Measurements from ENCODE around the gene TRNP1.
A peak's percentile ranks its signal among the peaks of the same experiment; 100 is the strongest.
"Not testable (repeated sequence)": the region's sequence is repeated elsewhere in the genome, so short reads cannot be mapped to it uniquely, and the experiment has no call there.

The TRNP1 gene

GRCh38 chr1:26986658-26987057 is 6.8 kb upstream of the TRNP1 start:
- no peaks in the 10 kb centered on the region for H3K9me3 ChIP-seq (ENCODE audit: control insufficient read depth, insufficient read depth, low read length)
- H3K4me1 ChIP-seq (ENCODE audit: insufficient read depth, low read length): peaks cover 11% of the 10 kb centered on the region
- H3K9ac ChIP-seq (ENCODE audit: low read depth, low read length): no peak overlapping the region
- H3K36me3 ChIP-seq (ENCODE audit: insufficient read depth, low read length): no peaks in the 10 kb centered on the region

- not testable (repeated sequence) for H3K9me3 ChIP-seq (ENCODE audit: control insufficient read depth, insufficient read depth, low read length); H3K36me3 ChIP-seq (ENCODE audit: insufficient read depth, low read length); H3K9ac ChIP-seq (ENCODE audit: low read depth, low read length)
- peaks cover 15% of the 10 kb centered on the region for H3K4me1 ChIP-seq (ENCODE audit: insufficient read depth, low read length)
Observed at GRCh38 chr1:26989403-26990109, 3.9 kb upstream of the TRNP1 start.

GRCh38 chr1:26991310-26992116 is 2.0 kb upstream of the TRNP1 start:
- peaks cover 24% of the 10 kb centered on the region for H3K4me1 ChIP-seq (ENCODE audit: insufficient read depth, low read length)
- no peaks in the 10 kb centered on the region for H3K36me3 ChIP-seq (ENCODE audit: insufficient read depth, low read length)
- H3K9me3 ChIP-seq (ENCODE audit: control insufficient read depth, insufficient read depth, low read length): no peaks in the 10 kb centered on the region
- no peak overlapping the region; the same call in 1 of the 2 replicates for H3K9ac ChIP-seq (ENCODE audit: low read depth, low read length)

GRCh38 chr1:26994020-26994786 is 711 bp downstream of the TRNP1 start:
- H3K36me3 ChIP-seq (ENCODE audit: insufficient read depth, low read length): no peaks in the 10 kb centered on the region
- peak overlapping the region; percentile 73 for H3K9ac ChIP-seq (ENCODE audit: low read depth, low read length)
- H3K4me1 ChIP-seq (ENCODE audit: insufficient read depth, low read length): peaks cover 36% of the 10 kb centered on the region
- no peaks in the 10 kb centered on the region for H3K9me3 ChIP-seq (ENCODE audit: control insufficient read depth, insufficient read depth, low read length)

DNA sequence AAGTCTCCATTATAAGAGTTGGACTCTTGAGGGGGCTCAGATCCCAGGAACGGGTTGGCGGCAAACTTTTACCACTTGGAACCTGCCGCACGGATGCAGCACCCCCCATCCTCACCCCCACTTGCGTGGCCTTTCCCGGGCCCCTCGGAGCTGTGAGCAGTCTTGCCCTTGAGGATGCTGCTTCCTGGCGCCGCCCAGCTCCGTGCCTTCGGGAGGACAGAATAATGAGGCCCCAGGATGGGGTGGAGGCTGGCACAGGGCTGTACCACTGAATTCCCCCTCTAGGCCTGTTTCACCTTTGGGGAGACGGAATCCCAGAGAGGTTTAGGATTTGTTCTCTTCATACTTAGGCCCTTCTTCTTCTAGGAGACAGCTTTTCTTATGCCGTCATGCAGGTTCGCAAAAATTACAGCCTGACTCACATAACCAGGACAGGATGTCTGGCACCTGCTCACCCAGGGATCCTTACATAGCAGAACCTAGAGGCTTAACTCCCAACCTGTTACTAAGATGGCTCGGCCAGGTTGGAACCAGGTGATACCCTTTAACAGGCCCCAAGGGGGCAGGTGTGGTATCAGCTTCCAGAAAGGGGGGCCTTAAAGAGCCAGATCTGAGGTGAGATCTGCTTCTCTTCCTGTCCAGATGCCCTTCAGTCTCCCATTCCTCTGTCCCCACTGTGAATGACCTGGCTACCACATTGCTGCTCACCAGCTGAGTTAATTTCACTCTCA is 1.5 kb downstream of the TRNP1 start:
- H3K4me1 ChIP-seq (ENCODE audit: insufficient read depth, low read length): peaks cover 40% of the 10 kb centered on the region
- no peaks in the 10 kb centered on the region for H3K36me3 ChIP-seq (ENCODE audit: insufficient read depth, low read length)
- no peaks in the 10 kb centered on the region for H3K9me3 ChIP-seq (ENCODE audit: control insufficient read depth, insufficient read depth, low read length)
- H3K9ac ChIP-seq (ENCODE audit: low read depth, low read length): peak overlapping the region; percentile 73

GRCh38 chr1:26996024-26996423 is 2.5 kb downstream of the TRNP1 start:
- H3K9me3 ChIP-seq (ENCODE audit: control insufficient read depth, insufficient read depth, low read length): no peaks in the 10 kb centered on the region
- H3K4me1 ChIP-seq (ENCODE audit: insufficient read depth, low read length): peaks cover 45% of the 10 kb centered on the region

DNA sequence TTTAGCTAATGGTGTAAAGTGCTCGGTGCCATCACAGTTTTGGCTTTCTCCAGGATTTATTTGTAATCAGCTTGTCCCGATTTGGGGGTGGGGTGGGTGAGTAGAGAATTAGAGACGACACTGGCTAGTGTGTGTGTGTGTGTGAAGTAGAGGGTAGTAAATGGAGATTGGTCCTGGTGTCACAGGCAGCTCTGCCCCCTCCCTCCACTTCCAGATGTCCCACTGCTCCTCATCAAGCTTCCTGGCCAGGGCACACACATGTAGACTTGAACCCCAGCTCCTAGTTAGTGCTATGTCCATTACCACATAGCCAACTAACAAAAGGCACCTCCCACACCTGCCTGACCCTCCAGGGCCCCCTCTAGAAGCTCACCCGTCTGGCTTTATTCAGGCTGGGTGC is 3.2 kb downstream of the TRNP1 start:
- peak overlapping the region; percentile 73; the same call in 1 of the 2 replicates for H3K9ac ChIP-seq (ENCODE audit: low read depth, low read length)
- H3K9me3 ChIP-seq (ENCODE audit: control insufficient read depth, insufficient read depth, low read length): no peaks in the 10 kb centered on the region
- peaks cover 45% of the 10 kb centered on the region for H3K4me1 ChIP-seq (ENCODE audit: insufficient read depth, low read length)
- no peaks in the 10 kb centered on the region for H3K36me3 ChIP-seq (ENCODE audit: insufficient read depth, low read length)

More at GRCh38 chr1:26996024-26996423, 2.5 kb downstream of the TRNP1 start:
- Histone ChIP-seq H3K9ac (ENCODE audit: low read depth, low read length) (peak overlapping the region; percentile 73; the same call in 1 of the 2 replicates), H3K36me3 (ENCODE audit: insufficient read depth, low read length) (no peaks in the 10 kb centered on the region)

DNA sequence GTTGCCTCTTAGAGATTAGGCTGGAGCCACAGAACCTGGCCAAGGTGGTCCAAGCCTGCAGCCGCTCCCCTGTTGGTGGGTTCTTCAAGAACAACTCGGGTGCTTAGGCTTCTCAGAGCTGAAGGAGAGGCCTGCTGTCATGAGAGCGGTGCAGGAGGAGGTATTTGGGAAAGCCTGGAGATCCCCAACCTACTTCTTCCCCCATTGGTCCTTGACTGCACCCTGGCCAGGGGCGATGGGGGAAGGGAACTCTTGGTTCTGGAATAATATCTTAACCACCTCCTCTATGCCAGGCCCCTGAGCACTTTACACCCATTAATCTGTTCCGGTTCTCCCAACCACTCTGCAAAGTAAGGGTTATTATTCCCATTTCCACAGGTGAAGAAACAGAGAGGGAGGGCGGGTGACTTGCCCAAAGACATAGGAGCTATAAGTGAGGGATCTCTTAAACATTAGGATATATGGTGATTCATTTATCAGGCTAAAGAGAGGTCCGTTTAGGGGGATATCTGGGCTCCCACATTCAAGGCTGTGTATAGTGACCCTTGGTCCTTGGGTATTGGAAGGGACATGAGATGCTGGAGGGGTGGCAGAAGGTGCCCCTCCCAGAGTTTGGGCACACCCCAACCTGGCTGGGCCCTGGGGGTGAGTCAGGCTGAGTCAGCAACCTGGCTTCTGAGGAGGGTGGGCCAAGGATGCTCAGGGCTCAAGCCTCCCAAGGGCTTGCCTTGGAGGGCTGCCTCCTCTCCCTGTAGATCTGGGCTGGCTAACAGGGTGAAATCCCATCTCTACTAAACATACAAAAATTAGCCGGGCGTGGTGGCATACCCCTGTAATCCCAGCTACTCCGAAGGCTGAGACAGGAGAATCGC is 5.2 kb downstream of the TRNP1 start:
- Histone ChIP-seq H3K9me3 (ENCODE audit: control insufficient read depth, insufficient read depth, low read length) (no peaks in the 10 kb centered on the region), H3K4me1 (ENCODE audit: insufficient read depth, low read length) (peaks cover 46% of the 10 kb centered on the region), H3K9ac (ENCODE audit: low read depth, low read length) (peak overlapping the region; percentile 17; the same call in 1 of the 2 replicates), H3K36me3 (ENCODE audit: insufficient read depth, low read length) (no peaks in the 10 kb centered on the region)

DNA sequence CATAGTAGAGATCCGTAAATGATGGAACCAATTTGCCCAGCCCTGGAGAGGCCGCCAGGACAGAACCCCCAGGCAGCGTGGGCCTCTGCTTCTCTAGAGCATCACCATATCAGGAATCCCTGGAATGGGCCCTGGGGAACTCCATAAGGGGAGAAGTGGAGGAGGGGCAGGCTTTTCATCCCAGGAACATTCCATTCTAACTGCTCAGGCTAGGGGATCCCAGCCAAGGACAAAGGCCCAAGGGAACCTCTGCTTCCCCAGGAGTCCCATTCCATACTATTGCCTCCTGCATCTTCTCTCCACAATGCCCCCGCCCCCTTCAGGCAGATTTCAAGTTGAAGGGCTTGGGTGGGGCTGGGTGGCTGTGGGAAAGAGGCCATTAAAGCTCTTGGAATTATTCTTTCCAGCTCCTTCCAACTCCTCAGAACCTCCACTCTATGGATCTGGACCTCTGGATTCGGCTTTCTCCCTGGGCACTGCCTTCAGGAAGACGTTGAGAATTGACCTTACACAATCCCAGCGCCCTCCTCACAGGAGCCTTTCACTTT is 6.0 kb downstream of the TRNP1 start:
- Histone ChIP-seq H3K36me3 (ENCODE audit: insufficient read depth, low read length) (no peaks in the 10 kb centered on the region), H3K4me1 (ENCODE audit: insufficient read depth, low read length) (peaks cover 54% of the 10 kb centered on the region), H3K9me3 (ENCODE audit: control insufficient read depth, insufficient read depth, low read length) (no peaks in the 10 kb centered on the region), H3K9ac (ENCODE audit: low read depth, low read length) (peak overlapping the region; percentile 17)

DNA sequence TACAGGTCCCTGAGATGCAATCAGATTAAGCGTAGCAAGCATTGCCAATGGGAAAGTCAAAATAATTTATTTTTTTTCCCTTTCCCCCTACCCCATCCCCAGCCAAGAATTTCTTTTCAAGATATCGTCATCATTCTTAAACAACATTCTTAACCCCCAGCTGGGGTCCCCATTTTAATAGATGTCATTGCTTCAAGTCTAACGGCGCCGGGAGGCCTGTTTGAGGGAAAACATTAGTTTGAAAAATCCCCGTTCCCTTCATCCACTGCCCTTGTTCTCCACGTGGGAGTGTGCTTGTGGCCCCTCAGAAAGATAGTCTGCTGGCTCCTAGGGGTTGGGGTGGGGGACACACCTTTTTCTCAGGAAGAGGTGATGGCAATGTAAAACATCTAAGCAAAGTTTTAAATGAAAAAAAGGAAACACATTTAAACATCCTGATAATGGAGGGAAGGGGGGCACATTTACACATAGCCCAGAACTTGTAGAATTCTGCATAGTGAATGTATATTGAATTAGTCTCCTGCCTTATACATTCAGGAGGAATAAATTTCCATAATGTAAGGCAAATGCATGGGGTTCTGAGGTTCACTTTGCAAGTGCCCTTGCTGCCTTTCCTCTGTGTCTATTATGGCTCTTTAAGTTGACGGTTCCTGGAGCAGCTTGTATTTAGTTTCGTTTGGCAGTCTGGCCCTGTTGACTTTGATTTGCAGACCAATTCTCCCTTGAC is 6.8 kb downstream of the TRNP1 start:
- H3K9ac ChIP-seq (ENCODE audit: low read depth, low read length): peak overlapping the region; percentile 17; the same call in 1 of the 2 replicates
- H3K36me3 ChIP-seq (ENCODE audit: insufficient read depth, low read length): peaks cover 5% of the 10 kb centered on the region
- H3K4me1 ChIP-seq (ENCODE audit: insufficient read depth, low read length): peaks cover 61% of the 10 kb centered on the region
- H3K9me3 ChIP-seq (ENCODE audit: control insufficient read depth, insufficient read depth, low read length): no peaks in the 10 kb centered on the region

DNA sequence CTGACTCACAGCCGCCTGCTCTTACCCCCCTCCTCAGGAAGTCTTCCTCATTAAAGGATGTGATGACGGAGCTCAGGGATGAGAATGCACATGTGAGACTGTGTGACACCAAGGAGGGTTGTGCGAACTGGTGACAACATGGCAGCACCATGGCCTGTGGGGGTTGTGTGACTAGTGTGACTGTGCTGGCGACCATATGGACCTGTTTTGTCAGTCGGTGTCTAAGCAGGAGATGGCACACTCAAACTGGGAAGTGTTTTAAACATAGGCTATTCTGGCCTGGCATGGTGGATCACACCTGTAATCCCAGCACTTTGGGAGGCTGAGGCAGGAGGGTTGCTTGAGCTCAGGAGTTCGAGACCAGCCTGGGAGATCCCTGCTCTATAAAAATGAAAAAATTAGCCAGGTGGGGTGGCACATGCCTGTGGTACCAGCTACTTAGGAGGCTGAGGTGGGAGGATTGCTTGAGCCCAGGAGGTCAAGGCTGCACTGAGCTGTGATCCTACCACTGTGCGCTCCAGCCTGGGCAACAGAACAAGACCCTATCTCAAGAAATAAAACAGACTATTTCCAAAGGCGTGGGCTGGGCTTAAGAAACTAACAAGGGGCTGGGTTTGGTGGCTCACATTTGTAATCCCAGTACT is 7.4 kb downstream of the TRNP1 start:
- H3K36me3 ChIP-seq (ENCODE audit: insufficient read depth, low read length): peaks cover 11% of the 10 kb centered on the region
- no peaks in the 10 kb centered on the region for H3K9me3 ChIP-seq (ENCODE audit: control insufficient read depth, insufficient read depth, low read length)
- H3K9ac ChIP-seq (ENCODE audit: low read depth, low read length): no peak overlapping the region; the same call in 1 of the 2 replicates
- peaks cover 64% of the 10 kb centered on the region for H3K4me1 ChIP-seq (ENCODE audit: insufficient read depth, low read length)
